K562 (cell line): Measurements from ENCODE around the gene HSD17B2.

ENCODE experiments used
- ATF3 ChIP-seq, 2 experiments: fragments of 450-650 bp in 1 of 2; sonication (generic) in 1 of 2; formaldehyde crosslinking in 1 of 2; IDR thresholded peaks in 1 of 2; conservative IDR thresholded peaks in 1 of 2; 2 replicates each; pipeline versions ENCODE4 v1.6.1 to v1.8.1; 2016 to 2023; ENCODE audit warnings: mild to moderate bottlenecking in 2 of 2, moderate library complexity in 2 of 2, inconsistent platforms in 1 of 2, missing genetic modification reagents in 1 of 2
- EZH2 ChIP-seq: IDR thresholded peaks from 2 replicates; pipeline ENCODE4 v1.6.1; 2012; ENCODE audit warnings: low read depth, mild to moderate bottlenecking, inconsistent platforms, low read length, borderline replicate concordance
- IRF2 ChIP-seq: sonication (generic); formaldehyde crosslinking; IDR thresholded peaks from 2 replicates; pipeline ENCODE4 v1.8.1; 2022; ENCODE audit warnings: mild to moderate bottlenecking, missing genetic modification reagents

DNA sequence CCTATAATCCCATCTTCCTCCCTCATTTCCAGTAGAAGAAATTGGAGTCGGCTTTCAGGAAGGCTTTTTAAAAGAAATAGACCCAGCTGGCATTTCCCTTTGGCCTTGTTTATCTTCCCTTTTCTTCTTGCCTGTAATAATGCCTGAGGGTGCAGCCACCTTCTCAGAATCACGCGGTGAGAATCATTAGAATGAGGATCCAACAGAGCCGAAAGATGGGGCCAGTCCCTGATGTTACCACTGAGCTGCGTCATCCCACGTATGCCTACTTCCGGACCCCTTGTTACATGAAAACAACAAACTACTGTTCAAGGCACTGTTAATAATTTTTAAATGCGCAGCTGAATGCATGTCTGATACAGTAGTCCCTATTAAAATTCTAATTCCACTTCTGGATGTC lies 47.9 kb upstream of the HSD17B2 start:
- TF ChIP-seq ATF3 (IDR thresholded peaks at IDR 0.05) (no peak), ATF3 (CRISPR knock-in tag; conservative IDR thresholded peaks at IDR 0.05) (no peak), EZH2 (no peak), IRF2 (CRISPR knock-in tag) (no peak)
